ENCODE data around the gene VSTM2A.

VSTM2A gene

GRCh38 chr7:54615537-54615936 is 73.4 kb downstream of the VSTM2A start:
- 100% methylated on average over 1 of the region's 2 CpGs for WGBS (ENCODE audit: insufficient coverage)
- POLR2A ChIA-PET = no interaction called here
- Histone ChIP-seq H3K4me1 (ENCODE audit: control extremely low read depth in 1 of 4, control insufficient read depth in 4 of 4, insufficient read depth in 4 of 4, low read length in 3 of 4) (no peaks in the 10 kb centered on the region), H3K9me3 (ENCODE audit: control extremely low read depth in 1 of 5, control insufficient read depth in 4 of 5, insufficient read depth in 2 of 5, low read depth in 1 of 5, low read length in 4 of 5) (no peaks in the 10 kb centered on the region), H3K4me3 (ENCODE audit: control insufficient read depth in 1 of 7, extremely low read depth in 1 of 7, insufficient read depth in 4 of 7, low read depth in 2 of 7, low read length in 6 of 7) (no peak overlapping the region), H3K27me3 (replicated peaks in 2 of 5; ENCODE audit: control insufficient read depth in 4 of 5, insufficient read depth in 5 of 5, low read length in 4 of 5) (no peaks in the 10 kb centered on the region), H3K27ac (ENCODE audit: insufficient read depth in 1 of 2, low read depth in 1 of 2, low read length in 2 of 2, poor library complexity in 1 of 2, severe bottlenecking in 2 of 2) (no peak overlapping the region), H3K36me3 (ENCODE audit: control insufficient read depth in 4 of 4, insufficient read depth in 4 of 4, low read length in 3 of 4) (no peaks in the 10 kb centered on the region)
- CTCF ChIA-PET = no interaction called here
- DNase-seq = no peak

All from common myeloid progenitor, CD34-positive (primary cell).